ENCODE results near the gene NGF.

DNA sequence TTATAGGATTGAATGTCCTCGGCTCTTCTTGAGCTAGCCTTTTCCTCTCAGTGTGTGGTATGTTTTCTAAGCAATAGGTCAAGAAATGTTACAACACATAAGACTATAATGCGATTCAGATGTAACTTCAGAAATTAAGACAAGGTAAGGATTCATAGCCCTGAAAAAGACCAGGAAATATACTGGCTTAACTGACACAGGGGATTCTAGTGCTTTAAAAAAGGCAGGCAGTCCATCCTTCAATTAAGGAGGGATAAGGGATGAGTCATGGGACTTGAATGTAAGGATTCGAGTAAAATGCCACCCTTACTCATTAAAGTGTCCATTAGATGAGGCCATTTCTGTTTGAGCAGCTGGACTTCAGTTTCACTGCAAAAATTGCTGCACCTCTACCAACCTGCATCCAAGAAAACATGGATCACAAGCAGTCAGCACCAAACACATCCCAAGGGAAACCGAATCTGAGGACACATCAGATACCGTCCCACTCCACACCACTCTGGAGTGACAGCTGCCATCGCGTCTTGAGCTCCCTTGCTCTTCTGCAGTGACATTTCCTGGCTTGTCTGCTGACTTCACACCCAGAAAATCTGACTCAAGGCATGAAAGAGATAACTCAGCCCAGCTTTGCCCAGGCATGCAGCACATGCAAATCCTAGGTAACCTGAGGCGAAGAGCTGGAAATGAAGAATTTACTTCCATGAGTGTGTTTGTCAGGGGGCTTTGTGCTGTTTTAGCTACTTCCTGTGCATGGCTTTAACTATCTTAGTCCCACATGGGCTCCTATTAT lies 37.8 kb downstream of the NGF start:
- TF ChIP-seq CTCF (IDR thresholded peaks at IDR 0.05): no peak
- no peak for TF ChIP-seq ZFX (IDR thresholded peaks at IDR 0.05; ENCODE audit: borderline replicate concordance)

Data from 22Rv1 (cell line).